Skin epidermis (tissue), 12 donors: ENCODE results near the gene SLC36A3.

ENCODE experiments used
- H3K27ac ChIP-seq, 21 experiments: fragments of 200-600 bp; sonication (generic) in 11 of 21; one replicate each; pipeline ENCODE4 v1.5.0; 2020; ENCODE audit warnings: mild to moderate bottlenecking in 3 of 21, inconsistent platforms in 2 of 21, moderate library complexity in 2 of 21
- H3K4me3 ChIP-seq, 7 experiments: fragments of 200-600 bp; sonication (generic) in 2 of 7; one replicate each; pipeline ENCODE4 v1.5.0; 2020; ENCODE audit warnings: inconsistent platforms in 2 of 7, mild to moderate bottlenecking in 2 of 7, moderate library complexity in 1 of 7

The SLC36A3 gene

GRCh38 chr5:151267491-151268260 is 35.9 kb downstream of the SLC36A3 start:
- Histone ChIP-seq H3K4me3 (no peak overlapping the region), H3K27ac (no peak overlapping the region)

DNA sequence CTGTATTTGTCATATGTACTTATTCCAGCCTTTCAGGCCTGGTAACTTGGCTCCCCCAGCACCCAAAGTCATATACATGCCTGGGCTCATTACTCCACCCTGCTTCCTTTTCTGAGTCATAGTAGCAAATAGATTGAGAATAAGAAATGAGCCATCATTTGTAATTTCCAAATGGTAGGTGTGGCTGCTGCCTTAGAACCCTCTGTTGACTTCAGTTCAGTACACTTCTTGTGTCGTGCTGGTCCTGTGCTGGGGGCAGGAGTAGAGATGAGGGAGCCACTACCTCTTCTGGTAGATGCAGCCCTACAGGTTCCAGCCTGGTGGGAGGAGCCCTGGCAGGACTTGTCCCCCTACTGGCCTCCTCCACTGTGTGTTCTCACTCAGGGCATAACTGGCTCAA is 39.5 kb downstream of the SLC36A3 start:
- no peak overlapping the region for H3K4me3 ChIP-seq
- H3K27ac ChIP-seq, result peak overlapping the region in 20 of 21 experiments; percentile 39 to 85 (median 69)

GRCh38 chr5:151262532-151262931 is 41.0 kb downstream of the SLC36A3 start:
- no peak overlapping the region for H3K4me3 ChIP-seq
- H3K27ac ChIP-seq, result peak overlapping the region in 2 of 21 experiments; percentile 67 to 85

DNA sequence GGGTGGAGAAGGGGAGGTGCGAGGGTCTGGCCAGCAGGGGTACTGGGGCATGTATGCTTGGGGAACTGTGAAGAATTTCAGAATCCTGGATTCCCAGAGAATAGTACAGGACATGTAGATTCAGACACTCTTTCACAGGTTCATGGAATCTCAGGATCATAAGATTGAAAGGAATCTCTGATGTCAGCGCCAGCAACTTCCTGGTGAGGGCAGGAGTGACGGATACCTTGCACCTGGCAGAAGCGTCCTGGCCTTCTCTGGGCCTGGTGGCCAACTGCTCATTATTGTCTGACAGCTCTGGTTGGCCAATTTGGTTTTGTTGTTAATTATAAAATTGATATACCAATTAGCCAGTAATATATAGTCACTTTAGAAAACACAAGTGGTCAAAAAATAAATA is 43.6 kb downstream of the SLC36A3 start:
- Histone ChIP-seq H3K4me3 (no peak overlapping the region), H3K27ac (peak overlapping the region in 4 of 21 experiments; percentile 17 to 94 (median 40))

DNA sequence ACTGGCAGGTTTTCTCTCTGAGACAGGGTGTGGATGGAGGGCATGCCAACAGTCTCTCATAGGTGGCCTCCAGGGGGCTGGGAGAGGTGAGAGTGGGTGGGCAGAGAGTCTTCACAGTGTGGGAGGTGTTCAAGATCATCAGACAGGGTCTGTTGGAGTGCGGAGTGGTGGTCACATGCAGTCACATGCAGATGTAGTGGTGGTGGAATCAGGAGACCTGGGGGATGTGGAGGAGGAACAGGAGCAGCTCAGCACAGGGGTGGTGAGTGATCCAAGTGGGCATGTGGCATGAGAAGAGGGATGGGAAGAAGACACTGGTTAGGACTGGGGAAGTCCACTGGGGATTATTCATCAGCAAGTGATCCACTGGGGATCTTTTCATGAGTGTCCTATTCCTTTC is 44.8 kb downstream of the SLC36A3 start:
- Histone ChIP-seq H3K4me3 (no peak overlapping the region), H3K27ac (peak overlapping the region in 19 of 21 experiments; percentile 17 to 94 (median 69))

- H3K27ac ChIP-seq, result peak overlapping the region in 19 of 21 experiments; percentile 2 to 94 (median 69)
- H3K4me3 ChIP-seq, result no peak overlapping the region
These were observed 45.4 kb downstream of the SLC36A3 start for GRCh38 chr5:151258201-151258611.

- peak overlapping the region in 20 of 21 experiments; percentile 2 to 94 (median 68) for H3K27ac ChIP-seq
- H3K4me3 ChIP-seq, result no peak overlapping the region
These were observed 45.8 kb downstream of the SLC36A3 start for GRCh38 chr5:151257731-151258181.

GRCh38 chr5:151255621-151256286 is 47.8 kb downstream of the SLC36A3 start:
- H3K27ac ChIP-seq, result peak overlapping the region in 15 of 21 experiments; percentile 27 to 94 (median 60)

DNA sequence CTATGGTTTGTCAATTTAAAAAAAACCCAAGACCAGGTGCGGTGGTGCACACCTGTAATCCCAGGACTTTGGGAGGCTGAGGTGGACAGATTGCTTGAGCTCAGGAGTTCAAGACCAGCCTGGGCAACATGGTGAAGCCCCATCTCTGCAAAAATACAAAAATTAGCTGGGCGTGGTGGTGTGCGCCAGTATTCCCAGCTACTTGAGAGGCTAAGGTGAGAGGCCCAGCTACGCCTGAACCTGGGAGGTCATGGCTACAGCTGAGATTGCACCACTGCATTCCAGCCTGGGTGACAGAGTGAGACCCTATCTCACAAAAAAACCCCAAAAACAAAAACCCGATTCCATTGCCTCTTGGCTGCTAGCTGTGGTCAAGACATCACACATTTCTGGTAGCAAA is 48.6 kb downstream of the SLC36A3 start:
- Histone ChIP-seq H3K27ac (peak overlapping the region in 16 of 21 experiments; percentile 27 to 94 (median 60)), H3K4me3 (peak overlapping the region in 6 of 7 experiments; percentile 5 to 78 (median 66))

More at GRCh38 chr5:151255621-151256286, 47.8 kb downstream of the SLC36A3 start:
- H3K4me3 ChIP-seq, result peak overlapping the region in 3 of 7 experiments; percentile 5 to 78 (median 67)

DNA sequence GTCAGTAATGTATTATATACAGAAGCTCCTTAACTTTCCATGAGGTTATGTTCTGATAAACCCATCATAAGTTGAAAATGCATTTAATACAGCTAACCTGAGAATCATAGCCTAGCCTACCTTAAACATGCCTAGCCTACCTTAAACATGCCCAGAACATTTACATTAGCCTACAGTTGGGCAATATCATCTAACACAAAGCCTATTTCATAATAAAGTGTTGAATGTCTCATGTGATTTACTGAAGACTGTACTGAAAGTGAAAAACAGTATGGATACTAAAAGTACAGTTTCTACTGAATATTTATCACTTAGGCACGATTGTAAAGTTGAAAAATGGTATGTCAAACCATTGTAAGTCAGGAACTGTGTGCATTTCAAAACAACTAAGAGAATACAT is 49.0 kb downstream of the SLC36A3 start:
- Histone ChIP-seq H3K4me3 (peak overlapping the region; percentile 48 to 78 (median 65)), H3K27ac (peak overlapping the region in 17 of 21 experiments; percentile 16 to 94 (median 62))

DNA sequence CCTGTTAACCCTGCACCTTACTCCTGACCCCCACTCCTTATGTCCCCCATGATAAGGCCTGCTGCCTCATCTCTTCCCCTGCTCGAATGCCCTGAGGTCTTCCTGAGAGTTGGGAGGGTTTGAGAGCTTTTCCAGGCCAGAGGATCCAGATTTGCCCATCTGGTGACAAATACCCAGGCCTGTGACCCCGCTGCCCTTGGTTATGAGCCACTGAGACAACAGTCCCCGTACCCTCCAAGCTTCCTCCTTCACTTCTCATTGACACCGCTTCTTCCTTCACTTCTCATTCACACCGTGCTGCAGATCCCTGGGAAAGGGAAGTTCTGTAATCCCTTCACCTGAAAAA is 50.0 kb downstream of the SLC36A3 start:
- peak overlapping the region in 20 of 21 experiments; percentile 73 to 94 (median 84) for H3K27ac ChIP-seq

GRCh38 chr5:151252762-151253604 is 50.6 kb downstream of the SLC36A3 start, which contains the start of gene GM2A:
TSS of gene GM2A (plus strand) at chr5:151253185. CDS start at chr5:151253217, 32 bp downstream.
- Histone ChIP-seq H3K27ac (peak within 1 kb of the TSS in 20 of 21 experiments; percentile 73 to 94 (median 84)), H3K4me3 (peak within 1 kb of the TSS; percentile 48 to 78 (median 65))

More for the DNA sequence above, 50.0 kb downstream of the SLC36A3 start:
- H3K4me3 ChIP-seq, result peak overlapping the region; percentile 48 to 78 (median 65)

DNA sequence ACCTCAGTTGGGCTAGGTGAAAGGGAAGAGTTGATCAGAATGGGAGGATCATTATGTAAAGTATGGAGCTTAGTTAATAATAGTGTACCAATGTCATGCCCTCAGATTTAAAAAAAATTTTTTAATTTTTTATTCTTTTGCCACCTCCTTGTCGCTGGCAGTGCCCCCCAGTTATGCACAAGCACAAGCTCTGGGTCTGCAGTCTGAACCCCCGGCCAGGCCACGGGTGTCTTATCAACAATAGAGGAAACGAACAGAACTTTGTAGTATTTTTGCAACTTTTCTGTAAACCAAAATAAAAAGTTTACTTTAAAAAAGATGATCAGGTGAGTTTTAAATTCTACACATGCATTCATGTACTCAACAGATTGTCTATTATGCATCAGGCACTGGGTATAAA is 51.9 kb downstream of the SLC36A3 start:
- H3K4me3 ChIP-seq, result no peak overlapping the region
- H3K27ac ChIP-seq, result peak overlapping the region in 2 of 21 experiments; percentile 47 to 56

GRCh38 chr5:151251001-151251551 is 52.5 kb downstream of the SLC36A3 start:
- H3K4me3 ChIP-seq, result no peak overlapping the region
- H3K27ac ChIP-seq, result peak overlapping the region in 1 of 21 experiments; percentile 1

- peak overlapping the region in 1 of 21 experiments; percentile 1 for H3K27ac ChIP-seq
- no peak overlapping the region for H3K4me3 ChIP-seq
These were observed 53.1 kb downstream of the SLC36A3 start for GRCh38 chr5:151250346-151251000.

GRCh38 chr5:151249281-151249680 is 54.3 kb downstream of the SLC36A3 start:
- Histone ChIP-seq H3K4me3 (no peak overlapping the region), H3K27ac (no peak overlapping the region)

- no peak overlapping the region for H3K27ac ChIP-seq
- no peak overlapping the region for H3K4me3 ChIP-seq
These were observed 54.9 kb downstream of the SLC36A3 start for GRCh38 chr5:151248651-151249050.

- H3K27ac ChIP-seq, result peak overlapping the region in 1 of 21 experiments; percentile 2
- H3K4me3 ChIP-seq, result no peak overlapping the region
These were observed 57.8 kb downstream of the SLC36A3 start for GRCh38 chr5:151245680-151246219.
